Common myeloid progenitor, CD34-positive (primary cell): Measurements from ENCODE around the gene PAPLN.

ENCODE experiments used
- CTCF ChIA-PET: fragments of 350-600 bp; sonication (Branson Sonifier 250); formaldehyde crosslinking; loops from one replicate; lab custom pipeline; 2021; ENCODE audit warnings: antibody characterized with exemption; lab: Charles Lee
- POLR2A ChIA-PET: fragments of 350-600 bp; sonication (Branson Sonifier 250); formaldehyde crosslinking; loops from one replicate; lab custom pipeline; 2021; ENCODE audit warnings: antibody characterized with exemption; lab: Charles Lee
- DNase-seq, 3 donors: peaks; one replicate each; pipeline versions ENCODE4 v3.0.0 to v3.0.0-alpha.2; 2013
- H3K27ac ChIP-seq, 2 experiments: 1 replicate in 1 of 2; 2 replicates in 1 of 2; pipeline ENCODE4 v1.7.0; 2013; ENCODE audit warnings: inconsistent platforms in 2 of 2, low read length in 2 of 2, mild to moderate bottlenecking in 2 of 2, low read depth in 1 of 2, moderate library complexity in 1 of 2; ENCODE audit not compliant: severe bottlenecking in 2 of 2, insufficient read depth in 1 of 2, poor library complexity in 1 of 2
- H3K27me3 ChIP-seq, 5 experiments: replicated peaks in 2 of 5; 1 replicate in 3 of 5; 2 replicates in 2 of 5; pipeline versions ENCODE4 v1.6.1 to v1.7.0; 2013; ENCODE audit warnings: low read length in 4 of 5, mild to moderate bottlenecking in 2 of 5, moderate library complexity in 2 of 5, inconsistent platforms in 1 of 5; ENCODE audit not compliant: insufficient read depth in 5 of 5, control insufficient read depth in 4 of 5
- H3K36me3 ChIP-seq, 4 experiments: 1 replicate in 2 of 4; 2 replicates in 2 of 4; pipeline versions ENCODE4 v1.6.1 to v1.7.0; 2013; ENCODE audit warnings: low read length in 3 of 4, control low read depth in 1 of 4, mild to moderate bottlenecking in 1 of 4; ENCODE audit not compliant: control insufficient read depth in 4 of 4, insufficient read depth in 4 of 4
- H3K4me1 ChIP-seq, 4 experiments: 1 replicate in 3 of 4; 2 replicates in 1 of 4; pipeline versions ENCODE4 v1.6.1 to v1.7.1; 2013; ENCODE audit warnings: low read length in 3 of 4, mild to moderate bottlenecking in 3 of 4, control low read depth in 1 of 4, inconsistent platforms in 1 of 4, moderate library complexity in 1 of 4; ENCODE audit not compliant: control insufficient read depth in 4 of 4, insufficient read depth in 4 of 4; ENCODE audit errors: control extremely low read depth in 1 of 4
- H3K4me3 ChIP-seq, 7 experiments: 1 replicate in 4 of 7; 2 replicates in 3 of 7; pipeline versions ENCODE4 v1.5.1 to v1.7.0; 2013; ENCODE audit warnings: mild to moderate bottlenecking in 7 of 7, low read length in 6 of 7, moderate library complexity in 6 of 7, inconsistent platforms in 2 of 7, low read depth in 2 of 7, control low read depth in 1 of 7; ENCODE audit not compliant: insufficient read depth in 4 of 7, control insufficient read depth in 1 of 7; ENCODE audit errors: extremely low read depth in 1 of 7
- H3K9me3 ChIP-seq, 5 experiments: 1 replicate in 4 of 5; 2 replicates in 1 of 5; pipeline versions ENCODE4 v1.6.1 to v1.7.1; 2013; ENCODE audit warnings: low read length in 4 of 5, mild to moderate bottlenecking in 2 of 5, inconsistent platforms in 1 of 5, low read depth in 1 of 5, moderate library complexity in 1 of 5; ENCODE audit not compliant: control insufficient read depth in 4 of 5, insufficient read depth in 2 of 5; ENCODE audit errors: control extremely low read depth in 1 of 5
- WGBS: methylation state at CpG from one replicate; pipeline ENCODE4 v1.1.5; 2013; ENCODE audit not compliant: insufficient coverage; 5-methylcytosine and 5-hydroxymethylcytosine counted together

PAPLN gene

GRCh38 chr14:73230051-73230450 is 7.3 kb upstream of the PAPLN start:
- CTCF ChIA-PET: interaction anchor here (1.2 to 1.6 kb wide), 3 partner anchors 10 to 26 kb away, joined by 3 to 4 read pairs (median 4); no protein-coding TSS in a partner anchor
- peaks cover 2 to 8% (median 4%) of the 10 kb centered on the region in 4 experiments for H3K36me3 ChIP-seq
- no peak for DNase-seq
- H3K9me3 ChIP-seq: no peaks in the 10 kb centered on the region
- peaks cover 0 to 33% (median 8%) of the 10 kb centered on the region in 5 experiments for H3K27me3 ChIP-seq
- POLR2A ChIA-PET: no interaction called here
- 100% methylated on average over 2 of the region's 6 CpGs for WGBS
- no peak overlapping the region for H3K27ac ChIP-seq
- H3K4me1 ChIP-seq: no peaks in the 10 kb centered on the region
- H3K4me3 ChIP-seq: no peak overlapping the region

DNA sequence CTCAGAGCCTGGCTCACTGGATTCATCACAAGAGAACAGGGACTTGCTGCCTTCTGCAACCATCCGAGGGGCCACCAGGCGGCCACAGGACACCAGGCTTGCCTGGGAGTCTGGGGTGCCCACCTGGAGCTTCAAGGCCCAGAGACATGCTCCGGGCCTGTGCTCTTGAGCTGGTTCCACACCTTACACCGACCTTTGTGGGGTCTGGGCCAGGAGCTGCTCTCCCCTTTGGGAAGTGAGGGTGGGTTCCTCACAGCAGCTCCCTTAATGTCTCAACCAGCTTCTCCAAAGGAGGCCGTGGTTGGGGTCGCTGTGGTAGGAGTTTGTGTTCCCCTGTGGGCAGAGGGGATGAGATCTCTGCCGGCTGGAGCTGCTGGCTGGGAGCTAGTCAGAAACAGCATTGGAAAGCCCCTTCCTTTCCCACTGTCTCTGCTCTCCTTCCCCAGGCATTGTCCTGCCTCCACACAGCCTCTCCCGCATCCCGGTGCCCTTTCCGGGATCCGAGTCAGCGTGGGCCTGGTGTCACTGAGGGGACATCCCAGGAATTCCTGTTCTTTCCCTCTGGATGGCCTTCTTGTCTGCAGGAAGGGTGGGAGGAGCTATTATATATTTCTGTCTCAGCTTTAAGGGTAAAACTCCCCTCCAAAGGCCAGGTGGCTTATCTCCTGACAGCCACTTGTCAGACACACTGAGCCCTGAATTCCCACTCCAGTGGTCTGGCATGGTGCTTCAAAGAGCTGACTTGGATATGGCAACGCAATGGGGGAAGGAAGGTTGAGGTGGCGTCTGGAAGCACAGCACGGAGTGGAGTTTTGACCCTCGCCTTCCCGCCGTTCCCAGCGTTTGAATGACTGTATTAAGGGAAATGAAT is 5.1 kb upstream of the PAPLN start:
- DNase-seq: peak in 2 of 3 donors; percentile 43 to 45
- 79% methylated on average over 16 of the region's 19 CpGs for WGBS
- H3K36me3 ChIP-seq: peaks cover 0 to 4% (median 2%) of the 10 kb centered on the region in 4 experiments
- no peak overlapping the region for H3K27ac ChIP-seq
- no peak overlapping the region for H3K4me3 ChIP-seq
- H3K4me1 ChIP-seq: peaks cover 0 to 6% (median 3%) of the 10 kb centered on the region in 4 experiments
- no peaks in the 10 kb centered on the region for H3K9me3 ChIP-seq
- POLR2A ChIA-PET: interaction anchor here (1.2 kb wide), 1 partner anchor 9 kb away, joined by 5 read pairs; no protein-coding TSS in a partner anchor
- CTCF ChIA-PET: interaction anchor here (0.7 to 1.8 kb wide), 11 partner anchors 8 to 240 kb away, joined by 3 to 6 read pairs (median 4); no protein-coding TSS in a partner anchor
- H3K27me3 ChIP-seq: peaks cover 0 to 55% (median 21%) of the 10 kb centered on the region in 5 experiments

GRCh38 chr14:73232984-73233383 is 4.3 kb upstream of the PAPLN start:
- Histone ChIP-seq H3K36me3 (peaks cover 0 to 4% (median 2%) of the 10 kb centered on the region in 4 experiments), H3K27ac (no peak overlapping the region), H3K9me3 (no peaks in the 10 kb centered on the region), H3K4me1 (peaks cover 0 to 13% (median 10%) of the 10 kb centered on the region in 4 experiments), H3K27me3 (peaks cover 0 to 62% (median 21%) of the 10 kb centered on the region in 5 experiments), H3K4me3 (no peak overlapping the region)
- 83% methylated on average over 6 of the region's 8 CpGs for WGBS
- DNase-seq: no peak
- ChIA-PET POLR2A (no interaction called here), CTCF (interaction anchor here (0.7 to 1.8 kb wide), 8 partner anchors 7 to 239 kb away, joined by 3 to 6 read pairs (median 4); no protein-coding TSS in a partner anchor)

GRCh38 chr14:73233564-73233963 is 3.7 kb upstream of the PAPLN start:
- H3K9me3 ChIP-seq: no peaks in the 10 kb centered on the region
- peaks cover 0 to 68% (median 26%) of the 10 kb centered on the region in 5 experiments for H3K27me3 ChIP-seq
- no peak overlapping the region for H3K4me3 ChIP-seq
- no peak for DNase-seq
- POLR2A ChIA-PET: no interaction called here
- WGBS: 89% methylated on average over 5 of the region's 10 CpGs
- peaks cover 0 to 4% (median 2%) of the 10 kb centered on the region in 4 experiments for H3K36me3 ChIP-seq
- CTCF ChIA-PET: interaction anchor here (0.9 kb wide), 1 partner anchor 13 kb away, joined by 3 read pairs; no protein-coding TSS in a partner anchor
- H3K4me1 ChIP-seq: peaks cover 0 to 19% (median 16%) of the 10 kb centered on the region in 4 experiments
- H3K27ac ChIP-seq: no peak overlapping the region

- Histone ChIP-seq H3K4me3 (no peak overlapping the region), H3K36me3 (peaks cover 0 to 1% (median under 1%) of the 10 kb centered on the region in 4 experiments), H3K4me1 (peaks cover 0 to 21% (median 18%) of the 10 kb centered on the region in 4 experiments), H3K9me3 (no peaks in the 10 kb centered on the region), H3K27ac (no peak overlapping the region), H3K27me3 (peaks cover 0 to 73% (median 31%) of the 10 kb centered on the region in 5 experiments)
- ChIA-PET CTCF (no interaction called here), POLR2A (no interaction called here)
- 89% methylated on average over 1 of the region's 5 CpGs for WGBS
- DNase-seq: no peak
Measured at GRCh38 chr14:73234029-73234428, 3.3 kb upstream of the PAPLN start.

GRCh38 chr14:73234586-73235394 is 2.5 kb upstream of the PAPLN start:
- peaks cover 0 to 80% (median 33%) of the 10 kb centered on the region in 5 experiments for H3K27me3 ChIP-seq
- H3K4me3 ChIP-seq: no peak overlapping the region
- no peak for DNase-seq
- POLR2A ChIA-PET: no interaction called here
- H3K4me1 ChIP-seq: peaks cover 0 to 26% (median 24%) of the 10 kb centered on the region in 4 experiments
- H3K9me3 ChIP-seq: no peaks in the 10 kb centered on the region
- CTCF ChIA-PET: no interaction called here
- H3K27ac ChIP-seq: no peak overlapping the region
- no peaks in the 10 kb centered on the region for H3K36me3 ChIP-seq
- whole genome bisulfite sequencing: 76% methylated on average over 7 of the region's 11 CpGs
